Liver (tissue), 3 donors: Measurements from ENCODE around the gene IP6K1.

Experiments
- CTCF ChIP-seq: fragments of 150-350 bp; IDR thresholded peaks from 2 replicates; pipeline ENCODE4 v1.5.1; 2017; ENCODE audit warnings: improper control_type of control experiment, low read depth, low read length; ENCODE audit not compliant: missing input control
- HNF4G ChIP-seq: IDR thresholded peaks from 2 replicates; pipeline ENCODE4 v1.6.1; 2016; ENCODE audit warnings: antibody characterized with exemption
- RAD21 ChIP-seq, 2 donors: IDR thresholded peaks; 2 replicates each; pipeline ENCODE4 v1.6.1; 2016; ENCODE audit warnings: antibody characterized with exemption in 2 of 2, mild to moderate bottlenecking in 2 of 2
- RXRA ChIP-seq, 2 donors: IDR thresholded peaks; 2 replicates each; pipeline ENCODE4 v1.6.1; 2017 to 2018; ENCODE audit warnings: antibody characterized with exemption in 2 of 2, mild to moderate bottlenecking in 1 of 2
- TAF1 ChIP-seq: conservative IDR thresholded peaks from 2 replicates; pipeline ENCODE4 v1.6.1; 2016; ENCODE audit warnings: antibody characterized with exemption, mild to moderate bottlenecking
- YY1 ChIP-seq: IDR thresholded peaks from 2 replicates; pipeline ENCODE4 v1.6.1; 2016; ENCODE audit warnings: antibody characterized with exemption, mild to moderate bottlenecking
- ZBTB33 ChIP-seq: IDR thresholded peaks from 2 replicates; pipeline ENCODE4 v1.6.1; 2016; ENCODE audit warnings: antibody characterized with exemption
- donor health status: healthy.
- donor health status: healthy.

- TF ChIP-seq CTCF, result no peak
- TF ChIP-seq ZBTB33, result no peak
- TF ChIP-seq RXRA (IDR thresholded peaks at IDR 0.05), result no peak
- TF ChIP-seq TAF1, result no peak
- no peak for TF ChIP-seq HNF4G
- no peak for TF ChIP-seq RAD21 (IDR thresholded peaks at IDR 0.05)
- TF ChIP-seq YY1, result no peak
Measured at GRCh38 chr3:49763981-49764380, 22.4 kb downstream of the IP6K1 start.
